ENCODE results near the gene STX19. TPM values are rescaled to one million over a fixed set of nuclear protein-coding genes. Genes with fewer than 3 reads are reported as not detected.
A peak's percentile ranks its signal among the peaks of the same experiment; 100 is the strongest.

STX19 gene
- total and polyA plus RNA-seq, 2 experiments from 2014 or later: 0.12 to 0.47 TPM

DNA sequence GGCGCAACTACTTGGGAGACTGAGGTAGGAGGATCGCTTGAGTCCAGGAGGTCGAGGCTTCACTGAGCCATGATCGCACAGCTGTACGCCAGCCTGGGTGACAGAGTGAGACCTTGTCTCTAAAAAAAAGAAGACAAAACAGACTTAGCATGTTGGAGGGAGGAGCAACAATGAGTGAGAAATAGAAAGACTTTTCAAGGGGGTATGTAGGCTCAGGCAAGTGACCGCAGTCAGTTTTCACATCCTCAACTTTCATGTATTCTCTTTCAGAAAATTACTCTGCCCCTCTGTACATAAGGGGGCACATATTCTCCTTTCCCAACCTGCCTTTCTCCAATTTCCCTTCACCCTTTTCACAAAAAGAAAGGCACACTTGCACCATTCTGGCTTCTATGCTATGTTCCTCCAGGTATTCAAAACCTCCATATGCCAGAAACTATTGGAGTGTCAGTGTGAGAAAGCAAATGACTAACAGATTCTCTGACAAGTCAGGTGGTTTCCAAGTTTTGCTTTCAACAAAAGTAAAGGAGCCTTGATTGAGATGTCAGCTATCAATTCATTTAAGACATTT, 42.0 kb upstream of the STX19 start:
- H3K27me3 ChIP-seq: no peaks in the 10 kb centered on the region
- peaks cover 33% of the 10 kb centered on the region for H3K79me2 ChIP-seq
- DNase-seq (ENCODE audit: low spot score): no peak
- H3K27ac ChIP-seq: no peak overlapping the region
- H3K4me2 ChIP-seq: no peak overlapping the region
- H3K4me1 ChIP-seq (ENCODE audit: insufficient read depth): no peaks in the 10 kb centered on the region
- no peaks in the 10 kb centered on the region for H3K36me3 ChIP-seq (replicated peaks; ENCODE audit: insufficient read depth, low read depth)
- no peaks in the 10 kb centered on the region for H3K9me3 ChIP-seq (ENCODE audit: low read depth)
- no peak overlapping the region for H3K4me3 ChIP-seq
- no peaks in the 10 kb centered on the region for H3K9me2 ChIP-seq (replicated peaks; ENCODE audit: insufficient read depth)
- no peak overlapping the region for H2AFZ ChIP-seq
- H4K20me1 ChIP-seq (ENCODE audit: insufficient read depth, poor library complexity, severe bottlenecking): no peaks in the 10 kb centered on the region
- 96% methylated on average over 6 of the region's 6 CpGs for WGBS (ENCODE audit: low lambda C conversion rate, missing lambda C conversion rate)
- no peak for TF ChIP-seq EZH2 (IDR thresholded peaks at IDR 0.05; ENCODE audit: borderline replicate concordance)
- no peak for TF ChIP-seq EZH2phosphoT487 (IDR thresholded peaks at IDR 0.05; ENCODE audit: low read depth, severe bottlenecking, unreplicated experiment)
- TF ChIP-seq, protein P1, sequence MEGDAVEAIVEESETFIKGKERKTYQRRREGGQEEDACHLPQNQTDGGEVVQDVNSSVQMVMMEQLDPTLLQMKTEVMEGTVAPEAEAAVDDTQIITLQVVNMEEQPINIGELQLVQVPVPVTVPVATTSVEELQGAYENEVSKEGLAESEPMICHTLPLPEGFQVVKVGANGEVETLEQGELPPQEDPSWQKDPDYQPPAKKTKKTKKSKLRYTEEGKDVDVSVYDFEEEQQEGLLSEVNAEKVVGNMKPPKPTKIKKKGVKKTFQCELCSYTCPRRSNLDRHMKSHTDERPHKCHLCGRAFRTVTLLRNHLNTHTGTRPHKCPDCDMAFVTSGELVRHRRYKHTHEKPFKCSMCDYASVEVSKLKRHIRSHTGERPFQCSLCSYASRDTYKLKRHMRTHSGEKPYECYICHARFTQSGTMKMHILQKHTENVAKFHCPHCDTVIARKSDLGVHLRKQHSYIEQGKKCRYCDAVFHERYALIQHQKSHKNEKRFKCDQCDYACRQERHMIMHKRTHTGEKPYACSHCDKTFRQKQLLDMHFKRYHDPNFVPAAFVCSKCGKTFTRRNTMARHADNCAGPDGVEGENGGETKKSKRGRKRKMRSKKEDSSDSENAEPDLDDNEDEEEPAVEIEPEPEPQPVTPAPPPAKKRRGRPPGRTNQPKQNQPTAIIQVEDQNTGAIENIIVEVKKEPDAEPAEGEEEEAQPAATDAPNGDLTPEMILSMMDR (IDR thresholded peaks at IDR 0.05; ENCODE audit: poor library complexity): no peak

GRCh38 chr3:94069194-94069813, 40.9 kb upstream of the STX19 start:
- no peaks in the 10 kb centered on the region for H3K36me3 ChIP-seq (replicated peaks; ENCODE audit: insufficient read depth, low read depth)
- H3K27ac ChIP-seq: no peak overlapping the region
- no peaks in the 10 kb centered on the region for H3K9me2 ChIP-seq (replicated peaks; ENCODE audit: insufficient read depth)
- no peaks in the 10 kb centered on the region for H3K4me1 ChIP-seq (ENCODE audit: insufficient read depth)
- TF ChIP-seq EZH2 (IDR thresholded peaks at IDR 0.05; ENCODE audit: borderline replicate concordance) (no peak), EZH2phosphoT487 (IDR thresholded peaks at IDR 0.05; ENCODE audit: low read depth, severe bottlenecking, unreplicated experiment) (no peak)
- TF ChIP-seq, protein P1 (IDR thresholded peaks at IDR 0.05; ENCODE audit: poor library complexity): peak; percentile 74
- no peaks in the 10 kb centered on the region for H3K9me3 ChIP-seq (ENCODE audit: low read depth)
- 66% methylated on average over 4 of the region's 4 CpGs for WGBS (ENCODE audit: low lambda C conversion rate, missing lambda C conversion rate)
- H3K79me2 ChIP-seq: peaks cover 37% of the 10 kb centered on the region
- no peak for DNase-seq (ENCODE audit: low spot score)
- H3K27me3 ChIP-seq: no peaks in the 10 kb centered on the region
- H4K20me1 ChIP-seq (ENCODE audit: insufficient read depth, poor library complexity, severe bottlenecking): no peaks in the 10 kb centered on the region
- H3K4me3 ChIP-seq: no peak overlapping the region
- no peak overlapping the region for H3K4me2 ChIP-seq
- H2AFZ ChIP-seq: no peak overlapping the region

- Histone ChIP-seq H3K9me3 (ENCODE audit: low read depth) (no peaks in the 10 kb centered on the region), H3K27me3 (no peaks in the 10 kb centered on the region), H4K20me1 (ENCODE audit: insufficient read depth, poor library complexity, severe bottlenecking) (no peaks in the 10 kb centered on the region), H3K4me3 (no peak overlapping the region), H3K79me2 (peaks cover 35% of the 10 kb centered on the region), H3K27ac (no peak overlapping the region), H2AFZ (no peak overlapping the region), H3K9me2 (replicated peaks; ENCODE audit: insufficient read depth) (no peaks in the 10 kb centered on the region), H3K4me2 (no peak overlapping the region), H3K36me3 (replicated peaks; ENCODE audit: insufficient read depth, low read depth) (no peaks in the 10 kb centered on the region), H3K4me1 (ENCODE audit: insufficient read depth) (peaks cover 4% of the 10 kb centered on the region)
- TF ChIP-seq EZH2 (IDR thresholded peaks at IDR 0.05; ENCODE audit: borderline replicate concordance) (no peak), EZH2phosphoT487 (IDR thresholded peaks at IDR 0.05; ENCODE audit: low read depth, severe bottlenecking, unreplicated experiment) (no peak)
- TF ChIP-seq, protein P1 (IDR thresholded peaks at IDR 0.05; ENCODE audit: poor library complexity): no peak
- 80% methylated on average over 6 of the region's 6 CpGs for WGBS (ENCODE audit: low lambda C conversion rate, missing lambda C conversion rate)
- DNase-seq (ENCODE audit: low spot score): no peak
Observed at GRCh38 chr3:94066506-94067500, 38.4 kb upstream of the STX19 start.

All from hepatocyte (in vitro differentiated cells).